Measurements from ENCODE around the gene MPZL1.
A peak's percentile ranks its signal among the peaks of the same experiment; 100 is the strongest.

MPZL1 gene

GRCh38 chr1:167721617-167722151, at the start of gene MPZL1:
Gene MPZL1, plus strand, starts transcription at chr1:167721982. Its CDS starts 170 bp downstream, at chr1:167722152.
- peak; percentile 86 for DNase-seq

- DNase-seq: no peak
These were observed 49.0 kb upstream of the MPZL1 start for GRCh38 chr1:167672831-167673230.

- DNase-seq: no peak
These were observed 48.5 kb upstream of the MPZL1 start for GRCh38 chr1:167673265-167673664.

GRCh38 chr1:167674156-167674555, 47.6 kb upstream of the MPZL1 start:
- DNase-seq: no peak

GRCh38 chr1:167675440-167675839, 46.3 kb upstream of the MPZL1 start:
- DNase-seq: no peak

- DNase-seq: no peak
These were observed 45.4 kb upstream of the MPZL1 start for GRCh38 chr1:167676205-167676915.

GRCh38 chr1:167676916-167677848, 44.6 kb upstream of the MPZL1 start:
- no peak for DNase-seq

GRCh38 chr1:167678422-167678821, 43.4 kb upstream of the MPZL1 start:
- DNase-seq: no peak

- no peak for DNase-seq
These were observed 42.9 kb upstream of the MPZL1 start for GRCh38 chr1:167678838-167679237.

- no peak for DNase-seq
These were observed 42.1 kb upstream of the MPZL1 start for GRCh38 chr1:167679714-167680113.

- no peak for DNase-seq
These were observed 40.8 kb upstream of the MPZL1 start for GRCh38 chr1:167681024-167681423.

GRCh38 chr1:167681451-167682098, 40.2 kb upstream of the MPZL1 start:
- DNase-seq: no peak

- no peak for DNase-seq
These were observed 38.6 kb upstream of the MPZL1 start for GRCh38 chr1:167683226-167683625.

- no peak for DNase-seq
These were observed 37.9 kb upstream of the MPZL1 start for GRCh38 chr1:167683641-167684502.

- DNase-seq: no peak
These were observed 35.9 kb upstream of the MPZL1 start for GRCh38 chr1:167685844-167686243.

- DNase-seq: peak; percentile 69
These were observed 33.8 kb upstream of the MPZL1 start for GRCh38 chr1:167687919-167688519.

- DNase-seq: no peak
These were observed 32.2 kb upstream of the MPZL1 start for GRCh38 chr1:167689567-167689920.

- DNase-seq: no peak
These were observed 31.7 kb upstream of the MPZL1 start for GRCh38 chr1:167690053-167690452.

GRCh38 chr1:167693425-167694045, 28.2 kb upstream of the MPZL1 start:
- DNase-seq: no peak

GRCh38 chr1:167694691-167695090, 27.1 kb upstream of the MPZL1 start:
- DNase-seq: no peak

GRCh38 chr1:167695147-167695546, 26.6 kb upstream of the MPZL1 start:
- no peak for DNase-seq

Data from NCI-H1105 (cell line).